HEK293 (cell line): ENCODE data around the gene RNF4.
A peak's percentile ranks its signal among the peaks of the same experiment; 100 is the strongest.
"Not testable (repeated sequence)": the region's sequence is repeated elsewhere in the genome, so short reads cannot be mapped to it uniquely, and the experiment has no call there.

Experiments
- CTCF ChIA-PET: fragments of 350-600 bp; formaldehyde crosslinking; extraction: SDS; loops from one replicate; lab custom pipeline; 2021; ENCODE audit warnings: antibody characterized with exemption; lab: Yijun Ruan, JAX
- POLR2A ChIA-PET: fragments of 300-600 bp; formaldehyde crosslinking; extraction: SDS; loops from one replicate; lab custom pipeline; 2020; ENCODE audit warnings: antibody characterized with exemption, inconsistent platforms; lab: Yijun Ruan, JAX
- H3K27ac ChIP-seq: fragments of 200-500 bp; sonication (Bioruptor generic); 2 replicates; pipeline ENCODE4 v1.5.1; 2014; ENCODE audit warnings: low read depth, low read length, control low read depth, inconsistent platforms; ENCODE audit errors: extremely low read depth
- H3K36me3 ChIP-seq, 2 experiments: fragments of 200-500 bp in 1 of 2; sonication (Bioruptor generic) in 1 of 2; 1 replicate in 1 of 2; 2 replicates in 1 of 2; pipeline ENCODE4 v1.5.1; 2014 to 2017; ENCODE audit warnings: inconsistent platforms in 2 of 2, low read length in 2 of 2; ENCODE audit not compliant: control insufficient read depth in 2 of 2, insufficient read depth in 1 of 2
- H3K4me1 ChIP-seq: fragments of 200-500 bp; sonication (Bioruptor generic); 2 replicates; pipeline ENCODE4 v1.5.1; 2014; ENCODE audit warnings: mild to moderate bottlenecking, low read length, inconsistent platforms; ENCODE audit not compliant: control insufficient read depth, insufficient read depth
- H3K4me3 ChIP-seq: 2 replicates; pipeline ENCODE4 v1.5.1; 2011; ENCODE audit warnings: low read depth, mild to moderate bottlenecking, control low read depth, low read length, moderate library complexity
- H3K9me3 ChIP-seq: fragments of 200-500 bp; sonication (Bioruptor generic); 2 replicates; pipeline ENCODE4 v1.5.1; 2014; ENCODE audit warnings: low read depth, low read length, inconsistent platforms; ENCODE audit not compliant: control insufficient read depth, insufficient read depth
- GLIS2 ChIP-seq: fragments of 450-650 bp; formaldehyde crosslinking; IDR thresholded peaks from 2 replicates; pipeline ENCODE4 v1.5.1; 2016; ENCODE audit warnings: missing biosample characterization, missing genetic modification characterization
- KLF1 ChIP-seq: fragments of 450-650 bp; formaldehyde crosslinking; IDR thresholded peaks from 2 replicates; pipeline ENCODE4 v1.5.1; 2016; ENCODE audit warnings: missing biosample characterization, missing genetic modification characterization
- SP3 ChIP-seq: fragments of 450-650 bp; formaldehyde crosslinking; IDR thresholded peaks from 2 replicates; pipeline ENCODE4 v1.5.1; 2016; ENCODE audit warnings: missing biosample characterization, missing genetic modification characterization
- TCF7L2 ChIP-seq: IDR thresholded peaks from 2 replicates; pipeline ENCODE4 v1.6.1; 2011; ENCODE audit warnings: low read depth, mild to moderate bottlenecking, inconsistent platforms, low read length, moderate library complexity, borderline replicate concordance
- ZBTB1 ChIP-seq: fragments of 450-650 bp; formaldehyde crosslinking; IDR thresholded peaks from 2 replicates; pipeline ENCODE4 v1.5.1; 2016; ENCODE audit warnings: missing biosample characterization, missing genetic modification characterization
- ZBTB7A ChIP-seq: fragments of 450-650 bp; formaldehyde crosslinking; IDR thresholded peaks from 2 replicates; pipeline ENCODE4 v1.5.1; 2016; ENCODE audit warnings: low read depth, missing biosample characterization, missing genetic modification characterization
- ZFP37 ChIP-seq: fragments of 450-650 bp; formaldehyde crosslinking; IDR thresholded peaks from 2 replicates; pipeline ENCODE4 v1.5.1; 2016; ENCODE audit warnings: missing biosample characterization, missing genetic modification characterization
- ZIC2 ChIP-seq: fragments of 450-650 bp; formaldehyde crosslinking; IDR thresholded peaks from 2 replicates; pipeline ENCODE4 v1.5.1; 2016; ENCODE audit warnings: missing biosample characterization, missing genetic modification characterization
- ZNF114 ChIP-seq: fragments of 450-650 bp; formaldehyde crosslinking; IDR thresholded peaks from 2 replicates; pipeline ENCODE4 v1.5.0; 2017; ENCODE audit warnings: missing biosample characterization, missing genetic modification characterization
- ZNF16 ChIP-seq: fragments of 450-650 bp; formaldehyde crosslinking; IDR thresholded peaks from 2 replicates; pipeline ENCODE4 v1.5.1; 2016; ENCODE audit warnings: low read depth, missing biosample characterization, missing genetic modification characterization
- ZNF23 ChIP-seq: fragments of 450-650 bp; formaldehyde crosslinking; IDR thresholded peaks from 2 replicates; pipeline ENCODE4 v1.5.1; 2016; ENCODE audit warnings: missing biosample characterization, missing genetic modification characterization, borderline replicate concordance
- ZNF324 ChIP-seq: fragments of 450-650 bp; formaldehyde crosslinking; IDR thresholded peaks from 2 replicates; pipeline ENCODE4 v1.5.1; 2016; ENCODE audit warnings: missing biosample characterization, missing genetic modification characterization
- ZNF335 ChIP-seq: fragments of 450-650 bp; formaldehyde crosslinking; conservative IDR thresholded peaks from 2 replicates; pipeline ENCODE4 v1.5.1; 2016; ENCODE audit warnings: missing biosample characterization, missing genetic modification characterization
- ZNF555 ChIP-seq: fragments of 450-650 bp; formaldehyde crosslinking; conservative IDR thresholded peaks from 2 replicates; pipeline ENCODE4 v1.5.1; 2017; ENCODE audit warnings: missing biosample characterization, mild to moderate bottlenecking, missing genetic modification characterization, inconsistent platforms
- ZNF571 ChIP-seq: fragments of 450-650 bp; formaldehyde crosslinking; IDR thresholded peaks from 2 replicates; pipeline ENCODE4 v1.5.0; 2017; ENCODE audit warnings: missing biosample characterization, missing genetic modification characterization
- ZNF629 ChIP-seq: fragments of 450-650 bp; formaldehyde crosslinking; IDR thresholded peaks from 2 replicates; pipeline ENCODE4 v1.5.1; 2017; ENCODE audit warnings: missing biosample characterization, missing genetic modification characterization
- ZNF837 ChIP-seq: fragments of 450-650 bp; formaldehyde crosslinking; IDR thresholded peaks from 2 replicates; pipeline ENCODE4 v1.5.1; 2016; ENCODE audit warnings: missing biosample characterization, missing genetic modification characterization
- TF ChIP-seq, protein P1 (sequence below): sonication (generic); formaldehyde crosslinking; IDR thresholded peaks from 2 replicates; pipeline ENCODE4 v1.8.1; 2022; ENCODE audit warnings: mild to moderate bottlenecking, moderate library complexity, missing genetic modification reagents
- TF ChIP-seq, protein P2 (sequence below): fragments of 450-650 bp; formaldehyde crosslinking; IDR thresholded peaks from 2 replicates; pipeline ENCODE4 v1.5.1; 2016; ENCODE audit warnings: missing biosample characterization, missing genetic modification characterization
- TF ChIP-seq, protein P3 (sequence below): fragments of 450-650 bp; formaldehyde crosslinking; IDR thresholded peaks from 2 replicates; pipeline ENCODE4 v1.5.1; 2016; ENCODE audit warnings: missing biosample characterization, missing genetic modification characterization
- TF ChIP-seq, protein P4 (sequence below): fragments of 450-650 bp; formaldehyde crosslinking; IDR thresholded peaks from 2 replicates; pipeline ENCODE4 v1.5.1; 2016; ENCODE audit warnings: missing biosample characterization, missing genetic modification characterization
- TF ChIP-seq, protein P5 (sequence below): fragments of 450-650 bp; formaldehyde crosslinking; IDR thresholded peaks from 2 replicates; pipeline ENCODE4 v1.5.1; 2016; ENCODE audit warnings: missing biosample characterization, missing genetic modification characterization

Gene RNF4

DNA sequence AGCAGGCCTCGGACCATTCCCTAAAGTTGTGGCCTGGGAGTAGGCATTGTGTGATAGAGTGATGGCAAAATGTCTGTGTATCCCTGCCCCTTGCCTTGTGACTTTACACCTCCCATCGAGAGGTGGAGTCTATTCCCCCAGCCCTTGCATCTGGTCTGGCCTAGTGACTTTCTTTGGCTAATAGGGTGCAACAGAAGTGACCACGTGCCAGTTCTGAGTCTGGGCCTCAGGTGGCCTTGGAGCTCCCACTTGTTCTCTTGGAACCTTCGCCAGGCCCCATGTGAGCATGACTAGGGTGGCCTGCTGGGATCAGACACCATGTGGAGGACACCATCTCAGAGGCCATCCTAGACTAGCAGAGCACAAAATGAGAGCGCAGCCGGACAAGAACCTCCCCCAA, 3.9 kb upstream of the RNF4 start:
- TF ChIP-seq ZIC2 (tag by site-specific recombination) = peak; percentile 19; the same call in 1 of the 2 replicates
- TF ChIP-seq, protein P1, sequence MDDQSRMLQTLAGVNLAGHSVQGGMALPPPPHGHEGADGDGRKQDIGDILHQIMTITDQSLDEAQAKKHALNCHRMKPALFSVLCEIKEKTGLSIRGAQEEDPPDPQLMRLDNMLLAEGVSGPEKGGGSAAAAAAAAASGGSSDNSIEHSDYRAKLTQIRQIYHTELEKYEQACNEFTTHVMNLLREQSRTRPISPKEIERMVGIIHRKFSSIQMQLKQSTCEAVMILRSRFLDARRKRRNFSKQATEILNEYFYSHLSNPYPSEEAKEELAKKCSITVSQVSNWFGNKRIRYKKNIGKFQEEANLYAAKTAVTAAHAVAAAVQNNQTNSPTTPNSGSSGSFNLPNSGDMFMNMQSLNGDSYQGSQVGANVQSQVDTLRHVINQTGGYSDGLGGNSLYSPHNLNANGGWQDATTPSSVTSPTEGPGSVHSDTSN (CRISPR knock-in tag) = no peak
- TF ChIP-seq GLIS2 = no peak
- Histone ChIP-seq H3K4me3 (no peak overlapping the region), H3K9me3 (no peaks in the 10 kb centered on the region), H3K27ac (no peak overlapping the region), H3K4me1 (no peaks in the 10 kb centered on the region; the same call in 1 of the 2 replicates), H3K36me3 (no peaks in the 10 kb centered on the region)
- POLR2A ChIA-PET = interaction anchor here (0.8 kb wide), 1 partner anchor 8 kb away, joined by 7 read pairs; no protein-coding TSS in a partner anchor
- CTCF ChIA-PET = interaction anchor here (1.4 to 1.7 kb wide), 2 partner anchors 143 to 245 kb away, joined by 3 to 7 read pairs; no protein-coding TSS in a partner anchor

DNA sequence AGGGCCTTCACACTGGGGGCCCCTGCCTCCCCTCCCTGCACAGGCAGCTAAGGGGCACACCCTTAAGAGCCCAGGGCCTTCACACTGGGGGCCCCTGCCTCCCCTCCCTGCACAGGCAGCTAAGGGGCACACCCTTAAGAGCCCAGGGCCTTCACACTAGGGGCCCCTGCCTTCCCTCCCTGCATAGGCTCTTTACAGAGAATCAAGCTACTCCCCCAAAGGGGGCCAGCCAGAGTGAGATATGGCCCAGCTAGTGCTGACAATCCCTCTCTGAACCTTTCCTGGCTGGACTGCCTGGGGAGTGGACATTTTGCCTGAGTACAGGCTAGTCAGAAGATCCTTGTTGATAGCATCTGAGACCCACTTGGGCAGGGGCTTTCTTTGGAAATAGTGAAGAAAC, 3.4 kb upstream of the RNF4 start:
- peak; percentile 88 for TF ChIP-seq ZNF335 (tag by site-specific recombination)
- 0 out of 2 replicates have a peak, but pooled peaks have one; percentile 43 for TF ChIP-seq KLF1 (tag by site-specific recombination)
- TF ChIP-seq, all 188 proteins: peak for 2; not testable (repeated sequence) for 186
- H3K9me3 ChIP-seq, H3K27ac ChIP-seq, H3K4me1 ChIP-seq, H3K4me3 ChIP-seq, H3K36me3 ChIP-seq: not testable (repeated sequence)
- POLR2A ChIA-PET = interaction anchor here (0.8 kb wide), 1 partner anchor 8 kb away, joined by 7 read pairs; no protein-coding TSS in a partner anchor
- CTCF ChIA-PET = interaction anchor here (0.6 to 1.4 kb wide), 3 partner anchors 8 to 229 kb away, joined by 3 read pairs; no protein-coding TSS in a partner anchor

DNA sequence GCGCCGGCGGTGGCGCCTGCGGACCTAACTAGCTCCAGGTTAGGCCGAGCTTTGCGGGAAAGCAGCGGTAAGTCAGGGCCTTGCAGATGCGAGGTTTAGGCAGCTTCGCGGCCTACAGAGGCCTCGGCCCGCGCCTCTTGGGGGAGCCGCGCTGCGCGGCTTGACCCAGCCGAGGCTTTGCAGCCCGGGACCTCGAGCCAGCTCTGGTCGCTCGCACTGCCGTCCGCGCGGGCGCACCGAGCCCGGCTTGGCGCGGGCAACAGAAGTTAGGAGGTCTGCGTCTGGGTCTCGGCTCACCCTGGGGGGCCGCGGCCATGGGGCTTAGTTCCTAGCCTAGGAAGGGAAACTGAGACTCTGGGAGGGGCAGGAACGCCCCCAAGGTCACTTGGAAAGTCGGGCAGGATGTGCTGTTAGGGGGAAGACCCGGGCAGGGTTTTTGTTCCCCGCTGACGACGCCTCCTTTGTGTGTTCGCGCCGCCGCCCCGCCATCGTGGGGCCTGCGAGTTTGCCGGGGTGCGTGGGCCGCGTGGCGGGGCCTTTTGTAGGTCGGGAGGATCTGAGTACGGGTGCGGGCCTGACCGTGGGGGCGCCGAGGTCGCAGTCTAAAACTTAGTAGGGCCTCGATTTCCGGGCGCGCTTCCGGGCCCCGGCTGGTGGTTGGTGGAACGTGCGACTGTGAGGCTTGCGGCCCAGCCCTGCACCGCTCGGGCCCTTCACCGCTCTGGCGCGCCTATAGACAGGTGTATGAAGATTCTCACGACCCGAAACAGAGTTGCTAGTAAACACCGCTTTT, 482 bp downstream of the RNF4 start:
- peaks cover 3% of the 10 kb centered on the region; the same call in 1 of the 2 replicates for H3K4me1 ChIP-seq
- ChIA-PET POLR2A (interaction anchor here (0.6 to 1.8 kb wide), 16 partner anchors 8 to 466 kb away, joined by 3 to 9 read pairs (median 3); partner anchors contain the start of genes CFAP99, FAM193A, HAUS3 and MXD4), CTCF (interaction anchor here (0.6 to 2.0 kb wide), 2 partner anchors 28 to 516 kb away, joined by 3 to 8 read pairs; no protein-coding TSS in a partner anchor)
- peak overlapping the region; percentile 81 for H3K27ac ChIP-seq
- H3K4me3 ChIP-seq = peak overlapping the region; percentile 78
- H3K36me3 ChIP-seq = peaks cover 5 to 27% of the 10 kb centered on the region in 2 experiments; a peak in 2 of 3 replicates
- H3K9me3 ChIP-seq = no peaks in the 10 kb centered on the region
- no peak for TF ChIP-seq SP3 (tag by site-specific recombination)
- TF ChIP-seq ZNF629 = no peak
- TF ChIP-seq ZNF571 (tag by site-specific recombination) = no peak
- no peak for TF ChIP-seq ZBTB7A
- TF ChIP-seq, protein P2, sequence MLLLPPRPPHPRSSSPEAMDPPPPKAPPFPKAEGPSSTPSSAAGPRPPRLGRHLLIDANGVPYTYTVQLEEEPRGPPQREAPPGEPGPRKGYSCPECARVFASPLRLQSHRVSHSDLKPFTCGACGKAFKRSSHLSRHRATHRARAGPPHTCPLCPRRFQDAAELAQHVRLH = no peak
- TF ChIP-seq ZNF837 (tag by site-specific recombination) = no peak
- TF ChIP-seq ZNF23 (tag by site-specific recombination) = no peak
- no peak for TF ChIP-seq ZBTB1 (tag by site-specific recombination)
- no peak for TF ChIP-seq TCF7L2
- TF ChIP-seq ZNF555 (tag by site-specific recombination) = no peak
- TF ChIP-seq ZNF16 (tag by site-specific recombination) = no peak
- no peak for TF ChIP-seq ZNF324 (tag by site-specific recombination)
- TF ChIP-seq, protein P3, sequence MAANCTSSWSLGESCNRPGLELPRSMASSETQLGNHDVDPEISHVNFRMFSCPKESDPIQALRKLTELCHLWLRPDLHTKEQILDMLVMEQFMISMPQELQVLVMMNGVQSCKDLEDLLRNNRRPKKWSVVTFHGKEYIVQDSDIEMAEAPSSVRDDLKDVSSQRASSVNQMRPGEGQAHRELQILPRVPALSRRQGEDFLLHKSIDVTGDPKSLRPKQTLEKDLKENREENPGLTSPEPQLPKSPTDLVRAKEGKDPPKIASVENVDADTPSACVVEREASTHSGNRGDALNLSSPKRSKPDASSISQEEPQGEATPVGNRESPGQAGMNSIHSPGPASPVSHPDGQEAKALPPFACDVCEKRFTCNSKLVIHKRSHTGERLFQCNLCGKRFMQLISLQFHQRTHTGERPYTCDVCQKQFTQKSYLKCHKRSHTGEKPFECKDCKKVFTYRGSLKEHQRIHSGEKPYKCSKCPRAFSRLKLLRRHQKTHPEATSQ (tag by site-specific recombination) = 0 out of 2 replicates have a peak, but pooled peaks have one; percentile 25
- TF ChIP-seq, protein P4, sequence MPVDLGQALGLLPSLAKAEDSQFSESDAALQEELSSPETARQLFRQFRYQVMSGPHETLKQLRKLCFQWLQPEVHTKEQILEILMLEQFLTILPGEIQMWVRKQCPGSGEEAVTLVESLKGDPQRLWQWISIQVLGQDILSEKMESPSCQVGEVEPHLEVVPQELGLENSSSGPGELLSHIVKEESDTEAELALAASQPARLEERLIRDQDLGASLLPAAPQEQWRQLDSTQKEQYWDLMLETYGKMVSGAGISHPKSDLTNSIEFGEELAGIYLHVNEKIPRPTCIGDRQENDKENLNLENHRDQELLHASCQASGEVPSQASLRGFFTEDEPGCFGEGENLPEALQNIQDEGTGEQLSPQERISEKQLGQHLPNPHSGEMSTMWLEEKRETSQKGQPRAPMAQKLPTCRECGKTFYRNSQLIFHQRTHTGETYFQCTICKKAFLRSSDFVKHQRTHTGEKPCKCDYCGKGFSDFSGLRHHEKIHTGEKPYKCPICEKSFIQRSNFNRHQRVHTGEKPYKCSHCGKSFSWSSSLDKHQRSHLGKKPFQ (tag by site-specific recombination) = no peak
- no peak for TF ChIP-seq ZNF114 (tag by site-specific recombination)
- TF ChIP-seq, protein P5, sequence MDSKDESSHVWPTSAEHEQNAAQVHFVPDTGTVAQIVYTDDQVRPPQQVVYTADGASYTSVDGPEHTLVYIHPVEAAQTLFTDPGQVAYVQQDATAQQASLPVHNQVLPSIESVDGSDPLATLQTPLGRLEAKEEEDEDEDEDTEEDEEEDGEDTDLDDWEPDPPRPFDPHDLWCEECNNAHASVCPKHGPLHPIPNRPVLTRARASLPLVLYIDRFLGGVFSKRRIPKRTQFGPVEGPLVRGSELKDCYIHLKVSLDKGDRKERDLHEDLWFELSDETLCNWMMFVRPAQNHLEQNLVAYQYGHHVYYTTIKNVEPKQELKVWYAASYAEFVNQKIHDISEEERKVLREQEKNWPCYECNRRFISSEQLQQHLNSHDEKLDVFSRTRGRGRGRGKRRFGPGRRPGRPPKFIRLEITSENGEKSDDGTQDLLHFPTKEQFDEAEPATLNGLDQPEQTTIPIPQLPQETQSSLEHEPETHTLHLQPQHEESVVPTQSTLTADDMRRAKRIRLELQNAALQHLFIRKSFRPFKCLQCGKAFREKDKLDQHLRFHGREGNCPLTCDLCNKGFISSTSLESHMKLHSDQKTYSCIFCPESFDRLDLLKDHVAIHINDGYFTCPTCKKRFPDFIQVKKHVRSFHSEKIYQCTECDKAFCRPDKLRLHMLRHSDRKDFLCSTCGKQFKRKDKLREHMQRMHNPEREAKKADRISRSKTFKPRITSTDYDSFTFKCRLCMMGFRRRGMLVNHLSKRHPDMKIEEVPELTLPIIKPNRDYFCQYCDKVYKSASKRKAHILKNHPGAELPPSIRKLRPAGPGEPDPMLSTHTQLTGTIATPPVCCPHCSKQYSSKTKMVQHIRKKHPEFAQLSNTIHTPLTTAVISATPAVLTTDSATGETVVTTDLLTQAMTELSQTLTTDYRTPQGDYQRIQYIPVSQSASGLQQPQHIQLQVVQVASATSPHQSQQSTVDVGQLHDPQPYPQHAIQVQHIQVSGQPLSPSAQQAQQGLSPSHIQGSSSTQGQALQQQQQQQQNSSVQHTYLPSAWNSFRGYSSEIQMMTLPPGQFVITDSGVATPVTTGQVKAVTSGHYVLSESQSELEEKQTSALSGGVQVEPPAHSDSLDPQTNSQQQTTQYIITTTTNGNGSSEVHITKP = no peak
- TF ChIP-seq ZFP37 (tag by site-specific recombination) = no peak
